ENCODE data around the gene GLI3.

- TF ChIP-seq POLR2A (IDR thresholded peaks at IDR 0.05), result no peak
- no peak for TF ChIP-seq POLR2AphosphoS5 (IDR thresholded peaks at IDR 0.05)
These were observed 212.5 kb downstream of the GLI3 start for GRCh38 chr7:42024537-42024936.

Measured in spleen (tissue), 3 donors.